SU-DHL-6 (cell line): ENCODE measurements around the gene TMA16.

Source experiments
- H2AFZ ChIP-seq: fragments of 200-600 bp; sonication (generic); 2 replicates; pipeline ENCODE4 v1.6.1; 2014; ENCODE audit warnings: low read depth, mild to moderate bottlenecking, moderate library complexity, mixed read lengths, antibody characterized with exemption, low read length; ENCODE audit not compliant: severe bottlenecking
- H3F3A ChIP-seq: fragments of 200-600 bp; shearing (Covaris generic); 2 replicates; pipeline ENCODE4 v1.6.0; 2016; ENCODE audit warnings: antibody characterized with exemption, mild to moderate bottlenecking; ENCODE audit not compliant: insufficient read depth
- H3K27ac ChIP-seq: fragments of 200-600 bp; sonication (generic); 2 replicates; pipeline ENCODE4 v1.5.1; 2016; ENCODE audit warnings: low read depth, mild to moderate bottlenecking, low read length, moderate library complexity, mixed read lengths
- H3K27me3 ChIP-seq: fragments of 200-600 bp; sonication (generic), shearing (Covaris generic); 2 replicates; pipeline ENCODE4 v1.6.0; 2014; ENCODE audit warnings: mild to moderate bottlenecking, low read length
- H3K36me3 ChIP-seq: fragments of 200-600 bp; sonication (generic); 2 replicates; pipeline ENCODE4 v1.6.1; 2014; ENCODE audit warnings: mild to moderate bottlenecking, low read length, mixed read lengths
- H3K4me2 ChIP-seq: fragments of 300-600, 200-600 bp; shearing (Covaris generic), sonication (generic); 2 replicates; pipeline ENCODE4 v1.6.0; 2014; ENCODE audit warnings: low read length, low read depth, mild to moderate bottlenecking; ENCODE audit not compliant: poor library complexity, severe bottlenecking
- H3K4me3 ChIP-seq: fragments of 200-600 bp; sonication (generic); 2 replicates; pipeline ENCODE4 v1.5.1; 2014; ENCODE audit warnings: antibody characterized with exemption, low read length, mild to moderate bottlenecking, mixed read lengths; ENCODE audit not compliant: insufficient read depth, poor library complexity, severe bottlenecking
- H3K79me2 ChIP-seq: fragments of 200-600 bp; sonication (generic); 2 replicates; pipeline ENCODE4 v1.6.1; 2014; ENCODE audit warnings: mild to moderate bottlenecking, low read length, moderate library complexity; ENCODE audit not compliant: insufficient read depth
- H3K9ac ChIP-seq: fragments of 200-600 bp; sonication (generic); 2 replicates; pipeline ENCODE4 v1.7.0; 2014; ENCODE audit warnings: mild to moderate bottlenecking, low read length
- H3K9me2 ChIP-seq: fragments of 200-600 bp; sonication (generic); replicated peaks from 2 replicates; pipeline ENCODE4 v1.6.1; 2014; ENCODE audit warnings: low read length; ENCODE audit not compliant: insufficient read depth
- H3K9me3 ChIP-seq: fragments of 200-600 bp; sonication (generic); 2 replicates; pipeline ENCODE4 v1.6.1; 2014; ENCODE audit warnings: low read length, mixed read lengths; ENCODE audit not compliant: insufficient read depth
- H4K20me1 ChIP-seq: fragments of 200-600 bp; sonication (generic); 2 replicates; pipeline ENCODE4 v1.6.1; 2014; ENCODE audit warnings: low read depth, mild to moderate bottlenecking, antibody characterized with exemption, low read length, moderate library complexity, mixed read lengths
- CTCF ChIP-seq: fragments of 200-600 bp; sonication (generic); IDR thresholded peaks from one replicate; pipeline ENCODE4 v1.5.1; 2017; ENCODE audit warnings: antibody characterized with exemption, mild to moderate bottlenecking, low read length, moderate library complexity; ENCODE audit not compliant: insufficient read depth, poor library complexity, severe bottlenecking
- EZH2phosphoT487 ChIP-seq: fragments of 200-600 bp; sonication (generic), shearing (Covaris generic); conservative IDR thresholded peaks from 2 replicates; pipeline ENCODE4 v1.6.1; 2018; ENCODE audit warnings: mild to moderate bottlenecking, antibody characterized with exemption, low read length, moderate library complexity, mixed read lengths

The TMA16 gene

GRCh38 chr4:163540448-163540847, 46.0 kb downstream of the TMA16 start:
- no peaks in the 10 kb centered on the region for H3K79me2 ChIP-seq
- H3F3A ChIP-seq, result no peaks in the 10 kb centered on the region; the same call in 1 of the 2 replicates
- no peaks in the 10 kb centered on the region for H3K9me2 ChIP-seq
- H3K27me3 ChIP-seq, result no peaks in the 10 kb centered on the region
- no peak overlapping the region for H2AFZ ChIP-seq
- H3K9me3 ChIP-seq, result no peaks in the 10 kb centered on the region
- TF ChIP-seq CTCF (no peak), EZH2phosphoT487 (no peak)
- no peaks in the 10 kb centered on the region for H4K20me1 ChIP-seq
- H3K4me2 ChIP-seq, result no peak overlapping the region
- no peak overlapping the region for H3K27ac ChIP-seq
- no peak overlapping the region for H3K4me3 ChIP-seq
- no peak overlapping the region for H3K9ac ChIP-seq
- H3K36me3 ChIP-seq, result no peaks in the 10 kb centered on the region; the same call in 1 of the 2 replicates

- H3K27me3 ChIP-seq, result no peaks in the 10 kb centered on the region
- no peak overlapping the region for H2AFZ ChIP-seq
- H3K27ac ChIP-seq, result no peak overlapping the region
- H3K4me3 ChIP-seq, result no peak overlapping the region
- no peaks in the 10 kb centered on the region for H4K20me1 ChIP-seq
- H3K9me3 ChIP-seq, result no peaks in the 10 kb centered on the region
- no peaks in the 10 kb centered on the region; the same call in 1 of the 2 replicates for H3K36me3 ChIP-seq
- TF ChIP-seq EZH2phosphoT487, result no peak
- TF ChIP-seq CTCF, result no peak
- no peak overlapping the region for H3K4me2 ChIP-seq
- H3K9ac ChIP-seq, result no peak overlapping the region
- no peaks in the 10 kb centered on the region for H3K9me2 ChIP-seq
- H3K79me2 ChIP-seq, result no peaks in the 10 kb centered on the region
- no peaks in the 10 kb centered on the region; the same call in 1 of the 2 replicates for H3F3A ChIP-seq
These were observed 46.5 kb downstream of the TMA16 start for GRCh38 chr4:163540977-163541376.

GRCh38 chr4:163542275-163542674, 47.8 kb downstream of the TMA16 start:
- Histone ChIP-seq H3K9ac (no peak overlapping the region), H4K20me1 (no peaks in the 10 kb centered on the region), H3K9me2 (no peaks in the 10 kb centered on the region), H3K4me3 (no peak overlapping the region), H2AFZ (no peak overlapping the region), H3K27me3 (no peaks in the 10 kb centered on the region), H3K4me2 (no peak overlapping the region), H3K36me3 (no peaks in the 10 kb centered on the region; the same call in 1 of the 2 replicates), H3F3A (no peaks in the 10 kb centered on the region; the same call in 1 of the 2 replicates), H3K79me2 (no peaks in the 10 kb centered on the region), H3K27ac (no peak overlapping the region), H3K9me3 (no peaks in the 10 kb centered on the region)
- TF ChIP-seq CTCF, result no peak
